K562 (cell line): ENCODE data around the gene WASHC2C. TPM values are rescaled to one million over a fixed set of nuclear protein-coding genes. Genes with fewer than 3 reads are reported as not detected.
"Not testable (repeated sequence)": the region's sequence is repeated elsewhere in the genome, so short reads cannot be mapped to it uniquely, and the experiment has no call there.

Experiments used
- ATAC-seq: fragments of 200-7000 bp; cut with Tn5 transposase; 3 replicates; pipeline ENCODE4 v1.9.1; 2020; ENCODE audit warnings: moderate library complexity
- BruUV-seq: library from RNA; stranded (reverse); fragments of 400-500 nt; replicated peaks from 2 replicates; lab custom pipeline; 2021; lab: Mats Ljungman, UMichigan
- CTCF ChIA-PET: fragments of 300-600 bp; formaldehyde crosslinking; extraction: SDS; loops from one replicate; lab custom pipeline; 2021; ENCODE audit warnings: low intra/inter-chr PET ratio; lab: Yijun Ruan, JAX
- POLR2A ChIA-PET: fragments of 300-600, 350-650 bp; sonication (Branson Sonifier 250); formaldehyde crosslinking; extraction: SDS; loops from one replicate; lab custom pipeline; 2021; ENCODE audit warnings: antibody characterized with exemption, inconsistent platforms; lab: Yijun Ruan, JAX
- DNase-seq, 4 experiments: peaks; one replicate each; pipeline versions ENCODE4 v3.0.0 to v3.0.0-alpha.2; 2011 to 2018; ENCODE audit warnings: low spot score in 3 of 4, mixed read lengths in 3 of 4; ENCODE audit errors: extremely low read depth in 1 of 4
- FAIRE-seq: peaks from 2 replicates; lab custom pipeline; 2011; peaks lifted over from hg19 to GRCh38; lab: Jason Lieb, UNC
- H2AFZ ChIP-seq: 2 replicates; pipeline ENCODE4 v1.6.0; 2011; ENCODE audit warnings: low read depth, low read length, control low read depth, inconsistent platforms
- H3K27ac ChIP-seq: fragments of 200-600 bp; 3 replicates; pipeline ENCODE4 v1.8.0; 2011; ENCODE audit warnings: low read depth, mild to moderate bottlenecking, control low read depth, inconsistent platforms, low read length, moderate library complexity, mixed read lengths; ENCODE audit errors: extremely low read depth
- H3K27me3 ChIP-seq, 2 experiments: fragments of 300-600 bp in 1 of 2; 2 replicates in 1 of 2; 3 replicates in 1 of 2; pipeline versions ENCODE4 v1.6.0 to v1.8.0; 2011; ENCODE audit warnings: inconsistent platforms in 2 of 2, low read length in 2 of 2, mild to moderate bottlenecking in 1 of 2, mixed read lengths in 1 of 2, moderate library complexity in 1 of 2; ENCODE audit not compliant: control insufficient read depth in 2 of 2, insufficient read depth in 2 of 2
- H3K36me3 ChIP-seq: fragments of 300-600 bp; 3 replicates; pipeline ENCODE4 v1.8.0; 2011; ENCODE audit warnings: mild to moderate bottlenecking, low read length, inconsistent platforms; ENCODE audit not compliant: control insufficient read depth, insufficient read depth
- H3K4me1 ChIP-seq, 2 experiments: fragments of 200-600 bp in 1 of 2; replicated peaks in 1 of 2; 2 replicates in 1 of 2; 3 replicates in 1 of 2; pipeline versions ENCODE4 v1.5.1 to v1.8.0; 2011; ENCODE audit warnings: inconsistent platforms in 2 of 2, low read length in 2 of 2, mild to moderate bottlenecking in 1 of 2, mixed read lengths in 1 of 2, moderate library complexity in 1 of 2; ENCODE audit not compliant: control insufficient read depth in 2 of 2, insufficient read depth in 2 of 2
- H3K4me2 ChIP-seq: 2 replicates; pipeline ENCODE4 v1.6.1; 2011; ENCODE audit warnings: low read length, control low read depth, inconsistent platforms, mixed read lengths; ENCODE audit not compliant: insufficient read depth
- H3K4me3 ChIP-seq: fragments of 200-600 bp; sonication (generic), shearing (Covaris generic); 2 replicates; pipeline ENCODE4 v1.5.1; 2016; ENCODE audit warnings: control low read depth, inconsistent platforms
- H3K79me2 ChIP-seq: fragments of 200-600 bp; 3 replicates; pipeline ENCODE4 v1.8.0; 2011; ENCODE audit warnings: low read length, inconsistent platforms; ENCODE audit not compliant: control insufficient read depth, insufficient read depth
- H3K9ac ChIP-seq, 2 experiments: 2 replicates each; pipeline versions ENCODE4 v1.6.0 to v1.6.1; 2011; ENCODE audit warnings: low read depth in 2 of 2, low read length in 2 of 2, control low read depth in 1 of 2, inconsistent platforms in 1 of 2, mild to moderate bottlenecking in 1 of 2, mixed read lengths in 1 of 2; ENCODE audit not compliant: insufficient read depth in 1 of 2
- H3K9me1 ChIP-seq: one replicate; pipeline ENCODE4 v1.6.0; 2011; ENCODE audit warnings: inconsistent platforms, mild to moderate bottlenecking, low read length, moderate library complexity; ENCODE audit not compliant: control insufficient read depth, insufficient read depth
- H3K9me3 ChIP-seq: replicated peaks from 2 replicates; pipeline ENCODE4 v1.5.1; 2011; ENCODE audit warnings: low read depth, low read length, inconsistent platforms; ENCODE audit not compliant: control insufficient read depth, insufficient read depth
- H4K20me1 ChIP-seq: replicated peaks from 2 replicates; pipeline ENCODE4 v1.6.1; 2011; ENCODE audit warnings: low read length, inconsistent platforms, mixed read lengths; ENCODE audit not compliant: control insufficient read depth, insufficient read depth
- WGBS: fragments of 100-300 bp; shearing (Covaris generic); methylation state at CpG from one replicate; pipeline ENCODE4 v1.1.6; 2016; ENCODE audit warnings: low coverage, mixed read lengths; ENCODE audit not compliant: insufficient coverage; ENCODE audit errors: missing lambda C conversion rate; 5-methylcytosine and 5-hydroxymethylcytosine counted together
- in situ Hi-C: fragments of 300-500 bp; cut with MboI; formaldehyde crosslinking; loops from 4 replicates; pipeline ENCODE4 v1.15.0; 2018; ENCODE audit warnings: inconsistent platforms, mixed read lengths
- intact Hi-C: fragments of 100-400 bp; cut with micrococcal nuclease; formaldehyde crosslinking; loops from 2 replicates; pipeline ENCODE4 v1.14.2; 2022
- polyA plus RNA-seq, 8 experiments: library from polyadenylated mRNA; depleted of rRNA in 4 of 8; stranded (reverse) in 5 of 8; unstranded in 3 of 8; fragments of >200 nt; fragmentation: Nextera tagmentation in 2 of 8; fragmentation: Illumina TruSeq in 1 of 8; extraction: Ambion mirVana in 2 of 8; extraction: Trizol in 1 of 8; gene quantifications; 2 replicates each; pipeline versions ENCODE4 v1.2.1 to v1.2.3, GENCODE V29; 2011 to 2014; ENCODE audit warnings: inconsistent platforms in 1 of 8, missing spikeins in 1 of 8
- small RNA-seq: library from RNA; depleted of rRNA; stranded (forward); fragments of <200 nt; gene quantifications from one replicate; pipeline ENCODE3, GENCODE V24; 2014
- total RNA-seq, 7 experiments: library from RNA; depleted of rRNA in 6 of 7; stranded (reverse); fragments of >200 nt in 6 of 7; fragmentation: Illumina TruSeq in 2 of 7; extraction: Trizol in 2 of 7; gene quantifications; 2 replicates each; pipeline versions ENCODE4 v1.2.1 to v1.2.3, GENCODE V29; 2011 to 2021; ENCODE audit warnings: low replicate concordance in 1 of 7

WASHC2C gene
- total and polyA plus RNA-seq, 9 of the 15 experiments (the other 6 are each of a cell fraction or from before 2014, with no cell fraction given), result 3.2 to 37.7 (median 24.1) TPM

DNA sequence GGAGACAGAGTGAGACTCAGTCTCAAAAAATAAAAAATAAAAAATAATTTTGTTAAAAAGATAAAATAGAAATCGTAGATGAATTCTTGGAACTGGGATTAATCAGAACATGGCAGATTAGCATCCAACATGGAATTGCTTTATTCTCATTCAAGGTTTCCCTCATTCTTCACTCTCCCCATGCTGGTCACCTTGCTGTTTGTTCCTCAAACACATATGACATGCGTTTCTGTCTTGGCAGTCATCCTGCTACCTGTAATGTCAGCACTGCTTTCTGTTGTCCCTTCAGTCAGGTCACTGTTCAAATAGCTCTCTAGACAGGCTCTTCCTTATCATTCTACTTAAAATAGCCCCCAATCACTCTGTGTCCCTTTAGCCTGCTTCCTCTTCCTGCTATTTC is 95.9 kb downstream of the WASHC2C start:
- intact Hi-C loops, POLR2A ChIA-PET: not testable (repeated sequence)
- in situ Hi-C loops, result loop anchor here (10.0 to 25.0 kb wide), 2 partner anchors 114 to 1012 kb away; no protein-coding TSS in a partner anchor

More for the DNA sequence above, 95.9 kb downstream of the WASHC2C start:
- H3K27ac ChIP-seq, H3K4me3 ChIP-seq, ATAC-seq, H2AFZ ChIP-seq, DNase-seq, BruUV-seq, H3K4me2 ChIP-seq, H3K9ac ChIP-seq, H3K4me1 ChIP-seq, H3K27me3 ChIP-seq, H3K36me3 ChIP-seq, H3K79me2 ChIP-seq, CTCF ChIA-PET, FAIRE-seq, H3K9me3 ChIP-seq, H4K20me1 ChIP-seq, H3K9me1 ChIP-seq: not testable (repeated sequence)
- WGBS, result 24% methylated on average over 2 of the region's 2 CpGs

Small RNA genes lying within 50 kb of the gene (small RNA-seq; reads per million reads assigned to genes)
- gene AC012044.1, result not detected

Other genes with a start within 250 kb of the WASHC2C start
- gene ZFAND4, start 54.5 kb upstream of the WASHC2C start, total RNA-seq (2014; rRNA removed), result 0.82 and 1.2 TPM in 2 replicates
- 1.8 and 2.0 TPM in 2 replicates for gene ZFAND4, start 54.5 kb upstream of the WASHC2C start, total RNA-seq (2014; rRNA removed; fragmentation: Illumina TruSeq; extraction: Trizol)
- gene ZFAND4, start 54.5 kb upstream of the WASHC2C start, total RNA-seq (2015; rRNA removed; fragmentation: Illumina TruSeq; extraction: Trizol), result 2.5 and 3.0 TPM in 2 replicates
- 2.1 and 2.9 TPM in 2 replicates for gene ZFAND4, start 54.5 kb upstream of the WASHC2C start, total RNA-seq (2021)
- 0.03 and 0.53 TPM in 2 replicates for gene ZFAND4, start 54.5 kb upstream of the WASHC2C start, polyA plus RNA-seq (2011; rRNA removed)
- gene ZFAND4, start 54.5 kb upstream of the WASHC2C start, polyA plus RNA-seq (2014; fragmentation: Illumina TruSeq; extraction: Trizol), result 1.3 and 1.5 TPM in 2 replicates
- under 1 TPM; 0.42 to 0.73 TPM for gene ZFAND4, start 54.5 kb upstream of the WASHC2C start, polyA plus RNA-seq (2014; fragmentation: Nextera tagmentation; extraction: Ambion mirVana)
- gene ZFAND4, start 54.5 kb upstream of the WASHC2C start, polyA plus RNA-seq (2014; rRNA removed), result 0.92 and 2.6 TPM in 2 replicates
- gene AGAP4, start 120.2 kb downstream of the WASHC2C start, total RNA-seq (2014; rRNA removed), result 11.9 and 14.2 TPM in 2 replicates
- 13.7 and 16.7 TPM in 2 replicates for gene AGAP4, start 120.2 kb downstream of the WASHC2C start, total RNA-seq (2014; rRNA removed; fragmentation: Illumina TruSeq; extraction: Trizol)
- gene AGAP4, start 120.2 kb downstream of the WASHC2C start, total RNA-seq (2015; rRNA removed; fragmentation: Illumina TruSeq; extraction: Trizol), result 15.1 and 18.0 TPM in 2 replicates
- 20.8 and 22.0 TPM in 2 replicates for gene AGAP4, start 120.2 kb downstream of the WASHC2C start, total RNA-seq (2021)
- 41.6 and 46.6 TPM in 2 replicates for gene AGAP4, start 120.2 kb downstream of the WASHC2C start, polyA plus RNA-seq (2011; rRNA removed)
- 17.5 and 18.0 TPM in 2 replicates for gene AGAP4, start 120.2 kb downstream of the WASHC2C start, polyA plus RNA-seq (2014; fragmentation: Illumina TruSeq; extraction: Trizol)
- 1 to 10 TPM; 1.5 to 6.0 TPM for gene AGAP4, start 120.2 kb downstream of the WASHC2C start, polyA plus RNA-seq (2014; fragmentation: Nextera tagmentation; extraction: Ambion mirVana)
- gene AGAP4, start 120.2 kb downstream of the WASHC2C start, polyA plus RNA-seq (2014; rRNA removed), result 22.7 and 26.6 TPM in 2 replicates
- gene TIMM23, start 245.2 kb downstream of the WASHC2C start, total RNA-seq (2014; rRNA removed), result 183 and 192 TPM in 2 replicates
- 150 and 165 TPM in 2 replicates for gene TIMM23, start 245.2 kb downstream of the WASHC2C start, total RNA-seq (2014; rRNA removed; fragmentation: Illumina TruSeq; extraction: Trizol)
- 147 and 161 TPM in 2 replicates for gene TIMM23, start 245.2 kb downstream of the WASHC2C start, total RNA-seq (2015; rRNA removed; fragmentation: Illumina TruSeq; extraction: Trizol)
- 148 and 150 TPM in 2 replicates for gene TIMM23, start 245.2 kb downstream of the WASHC2C start, total RNA-seq (2021)
- 186 and 280 TPM in 2 replicates for gene TIMM23, start 245.2 kb downstream of the WASHC2C start, polyA plus RNA-seq (2011; rRNA removed)
- 214 and 226 TPM in 2 replicates for gene TIMM23, start 245.2 kb downstream of the WASHC2C start, polyA plus RNA-seq (2014; fragmentation: Illumina TruSeq; extraction: Trizol)
- gene TIMM23, start 245.2 kb downstream of the WASHC2C start, polyA plus RNA-seq (2014; fragmentation: Nextera tagmentation; extraction: Ambion mirVana), result 100 to 1,000 TPM; 158 to 214 TPM
- gene TIMM23, start 245.2 kb downstream of the WASHC2C start, polyA plus RNA-seq (2014; rRNA removed), result 230 and 238 TPM in 2 replicates